ENCODE results near the gene AKR1E2. TPM values are rescaled to one million over a fixed set of nuclear protein-coding genes. Genes with fewer than 3 reads are reported as not detected.

Gene AKR1E2
- total and polyA plus RNA-seq, 10 of the 15 experiments (the other 5 are each of a cell fraction or from before 2014, with no cell fraction given) = not detected

- TF ChIP-seq, protein P1, sequence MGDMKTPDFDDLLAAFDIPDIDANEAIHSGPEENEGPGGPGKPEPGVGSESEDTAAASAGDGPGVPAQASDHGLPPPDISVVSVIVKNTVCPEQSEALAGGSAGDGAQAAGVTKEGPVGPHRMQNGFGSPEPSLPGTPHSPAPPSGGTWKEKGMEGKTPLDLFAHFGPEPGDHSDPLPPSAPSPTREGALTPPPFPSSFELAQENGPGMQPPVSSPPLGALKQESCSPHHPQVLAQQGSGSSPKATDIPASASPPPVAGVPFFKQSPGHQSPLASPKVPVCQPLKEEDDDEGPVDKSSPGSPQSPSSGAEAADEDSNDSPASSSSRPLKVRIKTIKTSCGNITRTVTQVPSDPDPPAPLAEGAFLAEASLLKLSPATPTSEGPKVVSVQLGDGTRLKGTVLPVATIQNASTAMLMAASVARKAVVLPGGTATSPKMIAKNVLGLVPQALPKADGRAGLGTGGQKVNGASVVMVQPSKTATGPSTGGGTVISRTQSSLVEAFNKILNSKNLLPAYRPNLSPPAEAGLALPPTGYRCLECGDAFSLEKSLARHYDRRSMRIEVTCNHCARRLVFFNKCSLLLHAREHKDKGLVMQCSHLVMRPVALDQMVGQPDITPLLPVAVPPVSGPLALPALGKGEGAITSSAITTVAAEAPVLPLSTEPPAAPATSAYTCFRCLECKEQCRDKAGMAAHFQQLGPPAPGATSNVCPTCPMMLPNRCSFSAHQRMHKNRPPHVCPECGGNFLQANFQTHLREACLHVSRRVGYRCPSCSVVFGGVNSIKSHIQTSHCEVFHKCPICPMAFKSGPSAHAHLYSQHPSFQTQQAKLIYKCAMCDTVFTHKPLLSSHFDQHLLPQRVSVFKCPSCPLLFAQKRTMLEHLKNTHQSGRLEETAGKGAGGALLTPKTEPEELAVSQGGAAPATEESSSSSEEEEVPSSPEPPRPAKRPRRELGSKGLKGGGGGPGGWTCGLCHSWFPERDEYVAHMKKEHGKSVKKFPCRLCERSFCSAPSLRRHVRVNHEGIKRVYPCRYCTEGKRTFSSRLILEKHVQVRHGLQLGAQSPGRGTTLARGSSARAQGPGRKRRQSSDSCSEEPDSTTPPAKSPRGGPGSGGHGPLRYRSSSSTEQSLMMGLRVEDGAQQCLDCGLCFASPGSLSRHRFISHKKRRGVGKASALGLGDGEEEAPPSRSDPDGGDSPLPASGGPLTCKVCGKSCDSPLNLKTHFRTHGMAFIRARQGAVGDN (IDR thresholded peaks at IDR 0.05) = no peak
- TF ChIP-seq IRF5 (IDR thresholded peaks at IDR 0.05; ENCODE audit: borderline replicate concordance) (no peak), RFX5 (IDR thresholded peaks at IDR 0.05; ENCODE audit: low read depth, low read length) (no peak), ZBTB40 (IDR thresholded peaks at IDR 0.05; ENCODE audit: borderline replicate concordance) (no peak), PAX5 (IDR thresholded peaks at IDR 0.05; ENCODE audit: borderline replicate concordance, low read depth, low read length) (no peak), RCOR1 (conservative IDR thresholded peaks at IDR 0.05; ENCODE audit: low read depth, low read length) (no peak), NR2C2 (IDR thresholded peaks at IDR 0.05; ENCODE audit: borderline replicate concordance, control insufficient read depth, insufficient read length, low read depth) (no peak)
Measured at GRCh38 chr10:4776234-4776638, 49.8 kb upstream of the AKR1E2 start (continued).

All from GM12878 (cell line).